Measurements from ENCODE around the gene CDH23. TPM values are rescaled to one million over a fixed set of nuclear protein-coding genes. Genes with fewer than 3 reads are reported as not detected.
A peak's percentile ranks its signal among the peaks of the same experiment; 100 is the strongest.

CDH23 gene
- total RNA-seq, 4 donors from 2014 or later = 14.4 to 29.6 (median 19.7) TPM

GRCh38 chr10:71627230-71627939 lies 230.7 kb downstream of the CDH23 start:
- WGBS = 84% methylated on average over 13 of the region's 14 CpGs
- H3K4me1 ChIP-seq = peaks cover 11 to 97% (median 86%) of the 10 kb centered on the region in 4 donors
- no peaks in the 10 kb centered on the region for H3K36me3 ChIP-seq
- no peaks in the 10 kb centered on the region for H3K27me3 ChIP-seq
- intact Hi-C loops (cut with DNase I) = no loop called here
- peak overlapping the region; percentile 84 to 87 (median 85) for H3K27ac ChIP-seq (replicated peaks in 1 of 4)
- H3K4me3 ChIP-seq = no peak overlapping the region
- TF ChIP-seq EP300 (IDR thresholded peaks at IDR 0.05) (no peak), POLR2A (IDR thresholded peaks at IDR 0.05; ENCODE audit: low read depth) (no peak), POLR2AphosphoS5 (IDR thresholded peaks at IDR 0.05) (no peak)
- TF ChIP-seq, protein P1, sequence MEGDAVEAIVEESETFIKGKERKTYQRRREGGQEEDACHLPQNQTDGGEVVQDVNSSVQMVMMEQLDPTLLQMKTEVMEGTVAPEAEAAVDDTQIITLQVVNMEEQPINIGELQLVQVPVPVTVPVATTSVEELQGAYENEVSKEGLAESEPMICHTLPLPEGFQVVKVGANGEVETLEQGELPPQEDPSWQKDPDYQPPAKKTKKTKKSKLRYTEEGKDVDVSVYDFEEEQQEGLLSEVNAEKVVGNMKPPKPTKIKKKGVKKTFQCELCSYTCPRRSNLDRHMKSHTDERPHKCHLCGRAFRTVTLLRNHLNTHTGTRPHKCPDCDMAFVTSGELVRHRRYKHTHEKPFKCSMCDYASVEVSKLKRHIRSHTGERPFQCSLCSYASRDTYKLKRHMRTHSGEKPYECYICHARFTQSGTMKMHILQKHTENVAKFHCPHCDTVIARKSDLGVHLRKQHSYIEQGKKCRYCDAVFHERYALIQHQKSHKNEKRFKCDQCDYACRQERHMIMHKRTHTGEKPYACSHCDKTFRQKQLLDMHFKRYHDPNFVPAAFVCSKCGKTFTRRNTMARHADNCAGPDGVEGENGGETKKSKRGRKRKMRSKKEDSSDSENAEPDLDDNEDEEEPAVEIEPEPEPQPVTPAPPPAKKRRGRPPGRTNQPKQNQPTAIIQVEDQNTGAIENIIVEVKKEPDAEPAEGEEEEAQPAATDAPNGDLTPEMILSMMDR (IDR thresholded peaks at IDR 0.05) = no peak
- H3K9me3 ChIP-seq = no peaks in the 10 kb centered on the region
- DNase-seq (ENCODE audit: extremely low spot score) = no peak

GRCh38 chr10:71627956-71628355 lies 231.2 kb downstream of the CDH23 start:
- Histone ChIP-seq H3K9me3 (no peaks in the 10 kb centered on the region), H3K27me3 (no peaks in the 10 kb centered on the region), H3K36me3 (no peaks in the 10 kb centered on the region), H3K4me1 (peaks cover 6 to 97% (median 85%) of the 10 kb centered on the region in 4 donors), H3K4me3 (no peak overlapping the region), H3K27ac (replicated peaks in 1 of 4) (peak overlapping the region in 3 of 4 donors; percentile 84 to 86 (median 84))
- DNase-seq (ENCODE audit: extremely low spot score) = no peak
- intact Hi-C loops (cut with DNase I) = no loop called here
- TF ChIP-seq, protein P1 (IDR thresholded peaks at IDR 0.05) = no peak
- no peak for TF ChIP-seq POLR2AphosphoS5 (IDR thresholded peaks at IDR 0.05)
- 85% methylated on average over 7 of the region's 7 CpGs for WGBS

DNA sequence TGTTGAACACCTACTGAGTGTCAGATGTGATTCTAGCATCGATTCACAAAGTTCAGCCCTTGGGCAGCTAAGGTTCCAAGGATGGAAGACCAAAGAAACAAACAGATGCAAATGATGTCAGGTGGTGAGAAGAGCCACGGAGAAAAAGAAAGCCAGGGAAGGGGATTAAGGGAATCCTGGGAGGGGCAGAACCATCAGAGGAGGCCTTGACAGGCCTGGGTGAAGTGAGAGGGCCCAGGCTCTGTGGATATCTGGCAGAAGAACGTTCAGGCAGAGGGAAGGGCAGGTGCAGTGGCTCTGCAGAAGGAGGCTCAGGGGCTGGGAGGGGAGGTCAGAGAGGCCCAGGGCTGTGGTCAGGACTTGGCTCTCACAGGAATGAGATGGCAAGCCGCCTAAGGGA lies 232.4 kb downstream of the CDH23 start:
- H3K27ac ChIP-seq (replicated peaks in 1 of 4) = peak overlapping the region in 3 of 4 donors; percentile 5 to 30 (median 9)
- intact Hi-C loops (cut with DNase I) = no loop called here
- H3K36me3 ChIP-seq = no peaks in the 10 kb centered on the region
- H3K27me3 ChIP-seq = no peaks in the 10 kb centered on the region
- no peaks in the 10 kb centered on the region for H3K9me3 ChIP-seq
- 59% methylated on average over 4 of the region's 4 CpGs for WGBS
- no peak for TF ChIP-seq POLR2AphosphoS5 (IDR thresholded peaks at IDR 0.05)
- no peak for TF ChIP-seq POLR2A (IDR thresholded peaks at IDR 0.05; ENCODE audit: low read depth)
- no peak for TF ChIP-seq EP300 (IDR thresholded peaks at IDR 0.05)
- TF ChIP-seq, protein P1 (IDR thresholded peaks at IDR 0.05) = no peak
- peaks cover 0 to 95% (median 78%) of the 10 kb centered on the region in 4 donors for H3K4me1 ChIP-seq
- DNase-seq (ENCODE audit: extremely low spot score) = no peak
- H3K4me3 ChIP-seq = no peak overlapping the region

- DNase-seq (ENCODE audit: extremely low spot score) = no peak
- H3K4me3 ChIP-seq = no peak overlapping the region
- peak overlapping the region in 1 of 4 donors; percentile 63 for H3K27ac ChIP-seq (replicated peaks in 1 of 4)
- no peaks in the 10 kb centered on the region for H3K9me3 ChIP-seq
- 98% methylated on average over 5 of the region's 5 CpGs for WGBS
- H3K36me3 ChIP-seq = no peaks in the 10 kb centered on the region
- H3K4me1 ChIP-seq = peaks cover 6 to 95% (median 79%) of the 10 kb centered on the region in 4 donors
- intact Hi-C loops (cut with DNase I) = no loop called here
- no peaks in the 10 kb centered on the region for H3K27me3 ChIP-seq
- TF ChIP-seq, protein P1 (IDR thresholded peaks at IDR 0.05) = no peak
- TF ChIP-seq POLR2A (IDR thresholded peaks at IDR 0.05; ENCODE audit: low read depth) (no peak), EP300 (IDR thresholded peaks at IDR 0.05) (no peak), POLR2AphosphoS5 (IDR thresholded peaks at IDR 0.05) (no peak)
Observed at GRCh38 chr10:71630168-71630567, 233.4 kb downstream of the CDH23 start.
